Right lobe of liver (tissue), 6 donors: Measurements from ENCODE around the gene RERE. TPM values are rescaled to one million over a fixed set of nuclear protein-coding genes. Genes with fewer than 3 reads are reported as not detected.

Experiments used
- ATAC-seq, 4 donors: fragments of 200-7000 bp; cut with Tn5 transposase; one replicate each; pipeline ENCODE4 v1.9.1; 2020; ENCODE audit warnings: mild to moderate bottlenecking in 4 of 4, moderate library complexity in 4 of 4
- DNase-seq, 3 donors: peaks; one replicate each; pipeline ENCODE4 v3.0.0-alpha.2; 2020
- H3K27ac ChIP-seq, 3 donors: fragments of 200-600 bp; one replicate each; pipeline ENCODE4 v1.8.0; 2022
- H3K27me3 ChIP-seq, 2 donors: fragments of 200-600 bp; one replicate each; pipeline ENCODE4 v1.8.0; 2022
- H3K36me3 ChIP-seq, 4 donors: fragments of 200-600 bp; sonication (generic) in 1 of 4; one replicate each; pipeline versions ENCODE4 v1.5.1 to v1.8.0; 2017 to 2022; ENCODE audit warnings: control low read depth in 1 of 4
- H3K4me1 ChIP-seq, 4 donors: fragments of 200-600 bp; sonication (generic) in 1 of 4; one replicate each; pipeline versions ENCODE4 v1.5.1 to v1.8.0; 2017 to 2022; ENCODE audit warnings: control low read depth in 1 of 4
- H3K4me3 ChIP-seq, 3 donors: fragments of 200-600 bp; one replicate each; pipeline ENCODE4 v1.8.0; 2022
- H3K9me3 ChIP-seq, 4 donors: fragments of 200-600 bp; sonication (generic) in 1 of 4; one replicate each; pipeline versions ENCODE4 v1.5.1 to v1.8.0; 2017 to 2022; ENCODE audit warnings: control low read depth in 1 of 4
- CTCF ChIP-seq, 4 donors: fragments of 200-600 bp in 3 of 4; fragments of 450-650 bp in 1 of 4; IDR thresholded peaks; one replicate each; pipeline versions ENCODE4 v1.5.1 to v1.8.0; 2016 to 2022; ENCODE audit warnings: antibody characterized with exemption in 4 of 4, mild to moderate bottlenecking in 2 of 4
- POLR2A ChIP-seq: fragments of 450-650 bp; IDR thresholded peaks from one replicate; pipeline ENCODE4 v1.6.1; 2017; ENCODE audit warnings: antibody characterized with exemption, mild to moderate bottlenecking
- WGBS: methylation state at CpG from one replicate; pipeline ENCODE4 v1.1.6; 2018; ENCODE audit warnings: low coverage, low lambda C conversion rate; ENCODE audit not compliant: insufficient coverage; ENCODE audit errors: missing lambda C conversion rate; 5-methylcytosine and 5-hydroxymethylcytosine counted together
- intact Hi-C, 2 donors: fragments of 100-400 bp; cut with DNase I; formaldehyde crosslinking; loops; one replicate each; pipeline versions ENCODE4 v1.11.2 to v1.14.1; 2022
- total RNA-seq, 6 experiments: library from RNA; depleted of rRNA in 2 of 6; stranded (reverse); fragments of >200 nt in 2 of 6; fragmentation: NEBNext Ultra II Directional in 3 of 6; extraction: Animal tissue kit (Norgen Biotek cat#: 25700) in 3 of 6; gene quantifications; one replicate each; pipeline versions ENCODE4 v1.1.0 to v1.2.4, GENCODE V29; 2016 to 2023
- donor health status: DM: no; HTN: yes; CAD: no.
- donor health status: DM: no; HTN: no; CAD: no.
- donor health status: DM: no; HTN: no; CAD: no.
- donor health status: DM: no; HTN: yes; CAD: no.
- donor health status: DM: no; HTN: yes; CAD: no.

RERE gene
- total RNA-seq, 6 experiments from 2014 or later: 17.5 to 38.4 (median 25.0) TPM

GRCh38 chr1:8663090-8663802 is 154.2 kb downstream of the RERE start:
- H3K27me3 ChIP-seq: no peaks in the 10 kb centered on the region
- no peak overlapping the region for H3K4me3 ChIP-seq
- ATAC-seq (no peak), DNase-seq (no peak)
- H3K27ac ChIP-seq: peak overlapping the region in 1 of 3 donors; percentile 44
- no peaks in the 10 kb centered on the region for H3K9me3 ChIP-seq
- TF ChIP-seq CTCF (IDR thresholded peaks at IDR 0.05) (no peak), POLR2A (no peak)
- no peaks in the 10 kb centered on the region for H3K36me3 ChIP-seq
- 92% methylated on average over 4 of the region's 4 CpGs for WGBS
- intact Hi-C loops: no loop called here
- peaks cover 0 to 45% (median 21%) of the 10 kb centered on the region in 4 donors for H3K4me1 ChIP-seq

- Histone ChIP-seq H3K9me3 (no peaks in the 10 kb centered on the region), H3K4me1 (peaks cover 0 to 38% (median 17%) of the 10 kb centered on the region in 4 donors), H3K27ac (no peak overlapping the region), H3K27me3 (no peaks in the 10 kb centered on the region), H3K4me3 (no peak overlapping the region), H3K36me3 (no peaks in the 10 kb centered on the region)
- 87% methylated on average over 4 of the region's 4 CpGs for WGBS
- ATAC-seq (no peak), DNase-seq (no peak)
- intact Hi-C loops: no loop called here
- no peak for TF ChIP-seq POLR2A
- no peak for TF ChIP-seq CTCF (IDR thresholded peaks at IDR 0.05)
Measured at GRCh38 chr1:8662380-8663072, 154.9 kb downstream of the RERE start.

GRCh38 chr1:8661185-8662110 is 156.0 kb downstream of the RERE start:
- 45% methylated on average over 8 of the region's 8 CpGs for WGBS
- H3K36me3 ChIP-seq: no peaks in the 10 kb centered on the region
- H3K9me3 ChIP-seq: no peaks in the 10 kb centered on the region
- H3K4me3 ChIP-seq: no peak overlapping the region
- TF ChIP-seq POLR2A (no peak), CTCF (IDR thresholded peaks at IDR 0.05) (no peak)
- intact Hi-C loops: no loop called here
- peaks cover 0 to 33% (median 15%) of the 10 kb centered on the region in 4 donors for H3K4me1 ChIP-seq
- peak overlapping the region; percentile 3 to 36 (median 16) for H3K27ac ChIP-seq
- H3K27me3 ChIP-seq: no peaks in the 10 kb centered on the region
- ATAC-seq: peak in 2 of 4 donors; percentile 11 to 12
- no peak for DNase-seq

- H3K9me3 ChIP-seq: no peaks in the 10 kb centered on the region
- intact Hi-C loops: no loop called here
- peak overlapping the region in 1 of 3 donors; percentile 36 for H3K27ac ChIP-seq
- peak; percentile 10 to 56 (median 32) for ATAC-seq
- H3K4me3 ChIP-seq: no peak overlapping the region
- TF ChIP-seq POLR2A (no peak), CTCF (IDR thresholded peaks at IDR 0.05) (no peak)
- peaks cover 0 to 33% (median 12%) of the 10 kb centered on the region in 4 donors for H3K4me1 ChIP-seq
- H3K36me3 ChIP-seq: no peaks in the 10 kb centered on the region
- no peak for DNase-seq
- H3K27me3 ChIP-seq: no peaks in the 10 kb centered on the region
- 31% methylated on average over 5 of the region's 5 CpGs for WGBS
Measured at GRCh38 chr1:8660411-8660828, 157.0 kb downstream of the RERE start.
